H1 (cell line): ENCODE results near the gene MMP15. TPM values are rescaled to one million over a fixed set of nuclear protein-coding genes. Genes with fewer than 3 reads are reported as not detected.

Source experiments
- EGR1 ChIP-seq: IDR thresholded peaks from 2 replicates; pipeline ENCODE4 v1.6.1; 2011; ENCODE audit warnings: low read depth, low read length, borderline replicate concordance
- USF2 ChIP-seq: IDR thresholded peaks from 2 replicates; pipeline ENCODE4 v1.6.1; 2011; ENCODE audit warnings: low read length, improper control_type of control experiment
- polyA plus RNA-seq, 7 experiments: library from polyadenylated mRNA; depleted of rRNA in 3 of 7; stranded (reverse) in 5 of 7; unstranded in 2 of 7; fragments of >200 nt in 5 of 7; fragments of 200-250 nt in 2 of 7; gene quantifications; 1 replicate in 5 of 7; 2 replicates in 1 of 7; 4 replicates in 1 of 7; pipeline versions ENCODE4 v1.2.1 to v1.2.3, GENCODE V29; 2011 to 2013; ENCODE audit warnings: missing spikeins in 2 of 7, mixed read lengths in 2 of 7
- total RNA-seq: library from RNA; stranded (reverse); fragmentation: NEBNext Ultra II Directional; extraction: Animal tissue kit (Norgen Biotek cat#: 25700); gene quantifications from 2 replicates; pipeline ENCODE4 v1.2.1, GENCODE V29; 2021

The MMP15 gene
- total and polyA plus RNA-seq, 2 of the 8 experiments (the other 6 are each of a cell fraction or from before 2014, with no cell fraction given) = 38.5 to 42.2 TPM

- TF ChIP-seq USF2 (no peak), EGR1 (no peak)
- TF ChIP-seq, all 59 proteins: peak for 0
Observed at GRCh38 chr16:58028541-58029070, 3.1 kb downstream of the MMP15 start (continued).
